ENCODE data around the gene RUNX1. TPM values are rescaled to one million over a fixed set of nuclear protein-coding genes. Genes with fewer than 3 reads are reported as not detected.

The RUNX1 gene
- total RNA-seq, 1 donor = 40.9 TPM

DNA sequence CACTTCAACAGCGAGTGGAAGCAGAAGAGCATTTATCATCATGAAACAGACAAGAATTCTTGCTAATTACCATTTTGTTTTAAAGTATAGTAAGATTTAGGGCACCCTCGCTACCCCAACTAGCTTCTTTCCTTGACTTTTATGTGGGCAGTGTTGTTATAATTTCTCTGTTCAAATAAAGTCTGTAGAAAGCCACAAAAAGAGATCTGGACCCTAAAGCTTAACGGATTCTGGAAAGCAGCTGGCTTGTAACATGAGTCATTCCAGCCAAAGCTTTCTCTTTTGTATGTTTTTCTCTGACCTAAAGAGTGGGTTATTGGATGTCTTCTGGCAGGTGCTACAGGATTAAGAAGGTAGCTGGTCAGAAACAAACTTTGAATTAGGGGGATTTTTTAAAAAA lies 37.4 kb downstream of the RUNX1 start:
- H3K4me3 ChIP-seq (ENCODE audit: insufficient read depth, low read length) = no peak overlapping the region
- no peaks in the 10 kb centered on the region for H3K9me3 ChIP-seq (ENCODE audit: low read depth, low read length)
- peaks cover 7% of the 10 kb centered on the region for H3K79me2 ChIP-seq (ENCODE audit: insufficient read depth, low read length)
- no peak overlapping the region for H2AFZ ChIP-seq (ENCODE audit: low read length)
- peaks cover 5% of the 10 kb centered on the region for H4K20me1 ChIP-seq (ENCODE audit: insufficient read depth, low read length)
- H3K4me1 ChIP-seq (ENCODE audit: insufficient read depth, low read length) = no peaks in the 10 kb centered on the region
- TF ChIP-seq, protein P1, sequence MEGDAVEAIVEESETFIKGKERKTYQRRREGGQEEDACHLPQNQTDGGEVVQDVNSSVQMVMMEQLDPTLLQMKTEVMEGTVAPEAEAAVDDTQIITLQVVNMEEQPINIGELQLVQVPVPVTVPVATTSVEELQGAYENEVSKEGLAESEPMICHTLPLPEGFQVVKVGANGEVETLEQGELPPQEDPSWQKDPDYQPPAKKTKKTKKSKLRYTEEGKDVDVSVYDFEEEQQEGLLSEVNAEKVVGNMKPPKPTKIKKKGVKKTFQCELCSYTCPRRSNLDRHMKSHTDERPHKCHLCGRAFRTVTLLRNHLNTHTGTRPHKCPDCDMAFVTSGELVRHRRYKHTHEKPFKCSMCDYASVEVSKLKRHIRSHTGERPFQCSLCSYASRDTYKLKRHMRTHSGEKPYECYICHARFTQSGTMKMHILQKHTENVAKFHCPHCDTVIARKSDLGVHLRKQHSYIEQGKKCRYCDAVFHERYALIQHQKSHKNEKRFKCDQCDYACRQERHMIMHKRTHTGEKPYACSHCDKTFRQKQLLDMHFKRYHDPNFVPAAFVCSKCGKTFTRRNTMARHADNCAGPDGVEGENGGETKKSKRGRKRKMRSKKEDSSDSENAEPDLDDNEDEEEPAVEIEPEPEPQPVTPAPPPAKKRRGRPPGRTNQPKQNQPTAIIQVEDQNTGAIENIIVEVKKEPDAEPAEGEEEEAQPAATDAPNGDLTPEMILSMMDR (IDR thresholded peaks at IDR 0.05; ENCODE audit: extremely low read depth, low read depth, low read length) = no peak
- H3K36me3 ChIP-seq (ENCODE audit: insufficient read depth, low read length) = no peaks in the 10 kb centered on the region
- H3K4me2 ChIP-seq (ENCODE audit: insufficient read depth, low read length) = peak overlapping the region; percentile 25
- no peak for DNase-seq (ENCODE audit: insufficient read length, low spot score, missing footprints)
- H3K27ac ChIP-seq (ENCODE audit: low read depth, low read length) = no peak overlapping the region
- no peaks in the 10 kb centered on the region for H3K27me3 ChIP-seq (ENCODE audit: insufficient read depth, low read length)

DNA sequence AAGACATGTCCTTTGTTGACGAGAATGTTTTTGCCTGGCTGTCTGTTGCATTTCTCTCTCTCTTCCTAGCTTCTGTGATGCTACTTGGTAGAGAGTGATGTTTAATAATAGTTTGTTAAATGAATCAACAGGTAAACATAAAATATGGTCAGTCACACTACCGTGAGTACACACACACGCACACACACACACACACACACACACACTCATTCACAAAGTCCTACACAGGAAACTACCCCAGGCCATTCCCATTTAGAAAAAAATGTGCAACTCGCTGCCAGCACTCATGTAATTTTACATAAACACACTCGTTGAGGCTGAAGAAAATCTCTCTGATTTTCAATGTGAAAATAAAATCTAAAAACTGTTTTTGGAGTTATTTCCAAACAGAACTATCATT lies 38.7 kb downstream of the RUNX1 start:
- H3K36me3 ChIP-seq (ENCODE audit: insufficient read depth, low read length) = no peaks in the 10 kb centered on the region
- no peak overlapping the region for H2AFZ ChIP-seq (ENCODE audit: low read length)
- DNase-seq (ENCODE audit: insufficient read length, low spot score, missing footprints) = no peak
- no peaks in the 10 kb centered on the region for H3K27me3 ChIP-seq (ENCODE audit: insufficient read depth, low read length)
- no peak overlapping the region for H3K4me3 ChIP-seq (ENCODE audit: insufficient read depth, low read length)
- H3K4me2 ChIP-seq (ENCODE audit: insufficient read depth, low read length) = no peak overlapping the region
- TF ChIP-seq, protein P1 (IDR thresholded peaks at IDR 0.05; ENCODE audit: extremely low read depth, low read depth, low read length) = no peak
- H3K79me2 ChIP-seq (ENCODE audit: insufficient read depth, low read length) = peaks cover 9% of the 10 kb centered on the region
- no peaks in the 10 kb centered on the region for H3K4me1 ChIP-seq (ENCODE audit: insufficient read depth, low read length)
- peaks cover 9% of the 10 kb centered on the region for H4K20me1 ChIP-seq (ENCODE audit: insufficient read depth, low read length)
- no peak overlapping the region for H3K27ac ChIP-seq (ENCODE audit: low read depth, low read length)
- H3K9me3 ChIP-seq (ENCODE audit: low read depth, low read length) = no peaks in the 10 kb centered on the region

DNA sequence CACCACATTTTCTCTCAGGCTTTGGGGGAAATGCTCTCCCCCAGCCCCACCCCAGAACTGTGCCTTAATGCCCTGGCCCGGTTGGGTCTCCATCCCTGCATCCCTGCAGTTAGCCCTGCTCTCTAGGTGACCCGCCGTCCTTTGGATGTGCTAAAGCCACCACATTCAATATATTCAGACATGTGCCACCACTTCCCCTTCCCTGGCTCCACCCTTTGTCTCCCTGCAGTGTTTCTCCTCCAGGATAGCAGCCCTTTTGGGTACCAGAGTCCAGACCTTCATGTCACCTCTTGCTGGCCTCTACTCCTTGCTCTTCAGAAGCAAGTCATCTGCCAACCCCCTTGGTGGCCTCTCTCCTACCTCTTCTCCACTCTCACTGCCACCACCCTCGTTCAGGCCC lies 41.8 kb downstream of the RUNX1 start:
- H3K4me3 ChIP-seq (ENCODE audit: insufficient read depth, low read length) = no peak overlapping the region
- no peaks in the 10 kb centered on the region for H3K9me3 ChIP-seq (ENCODE audit: low read depth, low read length)
- H3K79me2 ChIP-seq (ENCODE audit: insufficient read depth, low read length) = peaks cover 9% of the 10 kb centered on the region
- no peaks in the 10 kb centered on the region for H3K27me3 ChIP-seq (ENCODE audit: insufficient read depth, low read length)
- peaks cover 10% of the 10 kb centered on the region for H3K4me1 ChIP-seq (ENCODE audit: insufficient read depth, low read length)
- TF ChIP-seq, protein P1 (IDR thresholded peaks at IDR 0.05; ENCODE audit: extremely low read depth, low read depth, low read length) = no peak
- H3K4me2 ChIP-seq (ENCODE audit: insufficient read depth, low read length) = no peak overlapping the region
- H3K36me3 ChIP-seq (ENCODE audit: insufficient read depth, low read length) = no peaks in the 10 kb centered on the region
- no peak overlapping the region for H3K27ac ChIP-seq (ENCODE audit: low read depth, low read length)
- no peak for DNase-seq (ENCODE audit: insufficient read length, low spot score, missing footprints)
- peaks cover 9% of the 10 kb centered on the region for H4K20me1 ChIP-seq (ENCODE audit: insufficient read depth, low read length)
- H2AFZ ChIP-seq (ENCODE audit: low read length) = no peak overlapping the region

DNA sequence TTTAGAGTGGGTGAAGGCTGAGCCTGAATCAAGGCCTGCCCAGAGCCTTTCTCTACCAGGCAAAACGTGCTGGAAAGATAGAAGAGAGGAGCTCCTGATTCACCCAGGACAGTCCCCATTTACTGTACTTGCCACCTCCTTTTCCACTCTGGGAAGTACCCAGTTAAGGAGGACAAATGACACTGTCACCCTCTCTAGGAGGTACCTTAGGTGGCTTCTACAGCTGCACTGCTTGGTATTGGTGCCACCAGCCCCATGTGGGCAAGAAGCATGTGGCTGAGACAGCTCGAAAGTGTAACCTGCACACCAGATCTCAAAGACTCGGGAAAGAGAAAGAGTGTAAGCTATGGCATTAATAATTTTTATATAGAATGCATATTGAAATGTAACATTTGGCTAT lies 42.3 kb downstream of the RUNX1 start:
- TF ChIP-seq, protein P1 (IDR thresholded peaks at IDR 0.05; ENCODE audit: extremely low read depth, low read depth, low read length) = no peak
- Histone ChIP-seq H3K9me3 (ENCODE audit: low read depth, low read length) (no peaks in the 10 kb centered on the region), H3K4me1 (ENCODE audit: insufficient read depth, low read length) (peaks cover 10% of the 10 kb centered on the region), H3K4me2 (ENCODE audit: insufficient read depth, low read length) (no peak overlapping the region), H3K27ac (ENCODE audit: low read depth, low read length) (no peak overlapping the region), H3K27me3 (ENCODE audit: insufficient read depth, low read length) (no peaks in the 10 kb centered on the region), H3K36me3 (ENCODE audit: insufficient read depth, low read length) (no peaks in the 10 kb centered on the region), H2AFZ (ENCODE audit: low read length) (no peak overlapping the region), H3K4me3 (ENCODE audit: insufficient read depth, low read length) (no peak overlapping the region), H4K20me1 (ENCODE audit: insufficient read depth, low read length) (peaks cover 9% of the 10 kb centered on the region), H3K79me2 (ENCODE audit: insufficient read depth, low read length) (peaks cover 9% of the 10 kb centered on the region)
- DNase-seq (ENCODE audit: insufficient read length, low spot score, missing footprints) = no peak

Measured in osteoblast (primary cell).